SU-DHL-6 (cell line): ENCODE data around the gene SLC39A9.
A peak's percentile ranks its signal among the peaks of the same experiment; 100 is the strongest.
"Not testable (repeated sequence)": the region's sequence is repeated elsewhere in the genome, so short reads cannot be mapped to it uniquely, and the experiment has no call there.

Experiments
- H2AFZ ChIP-seq: fragments of 200-600 bp; sonication (generic); 2 replicates; pipeline ENCODE4 v1.6.1; 2014; ENCODE audit warnings: low read depth, mild to moderate bottlenecking, moderate library complexity, mixed read lengths, antibody characterized with exemption, low read length; ENCODE audit not compliant: severe bottlenecking
- H3F3A ChIP-seq: fragments of 200-600 bp; shearing (Covaris generic); 2 replicates; pipeline ENCODE4 v1.6.0; 2016; ENCODE audit warnings: antibody characterized with exemption, mild to moderate bottlenecking; ENCODE audit not compliant: insufficient read depth
- H3K27ac ChIP-seq: fragments of 200-600 bp; sonication (generic); 2 replicates; pipeline ENCODE4 v1.5.1; 2016; ENCODE audit warnings: low read depth, mild to moderate bottlenecking, low read length, moderate library complexity, mixed read lengths
- H3K27me3 ChIP-seq: fragments of 200-600 bp; sonication (generic), shearing (Covaris generic); 2 replicates; pipeline ENCODE4 v1.6.0; 2014; ENCODE audit warnings: mild to moderate bottlenecking, low read length
- H3K36me3 ChIP-seq: fragments of 200-600 bp; sonication (generic); 2 replicates; pipeline ENCODE4 v1.6.1; 2014; ENCODE audit warnings: mild to moderate bottlenecking, low read length, mixed read lengths
- H3K4me2 ChIP-seq: fragments of 300-600, 200-600 bp; shearing (Covaris generic), sonication (generic); 2 replicates; pipeline ENCODE4 v1.6.0; 2014; ENCODE audit warnings: low read length, low read depth, mild to moderate bottlenecking; ENCODE audit not compliant: poor library complexity, severe bottlenecking
- H3K4me3 ChIP-seq: fragments of 200-600 bp; sonication (generic); 2 replicates; pipeline ENCODE4 v1.5.1; 2014; ENCODE audit warnings: antibody characterized with exemption, low read length, mild to moderate bottlenecking, mixed read lengths; ENCODE audit not compliant: insufficient read depth, poor library complexity, severe bottlenecking
- H3K79me2 ChIP-seq: fragments of 200-600 bp; sonication (generic); 2 replicates; pipeline ENCODE4 v1.6.1; 2014; ENCODE audit warnings: mild to moderate bottlenecking, low read length, moderate library complexity; ENCODE audit not compliant: insufficient read depth
- H3K9ac ChIP-seq: fragments of 200-600 bp; sonication (generic); 2 replicates; pipeline ENCODE4 v1.7.0; 2014; ENCODE audit warnings: mild to moderate bottlenecking, low read length
- H3K9me2 ChIP-seq: fragments of 200-600 bp; sonication (generic); replicated peaks from 2 replicates; pipeline ENCODE4 v1.6.1; 2014; ENCODE audit warnings: low read length; ENCODE audit not compliant: insufficient read depth
- H3K9me3 ChIP-seq: fragments of 200-600 bp; sonication (generic); 2 replicates; pipeline ENCODE4 v1.6.1; 2014; ENCODE audit warnings: low read length, mixed read lengths; ENCODE audit not compliant: insufficient read depth
- H4K20me1 ChIP-seq: fragments of 200-600 bp; sonication (generic); 2 replicates; pipeline ENCODE4 v1.6.1; 2014; ENCODE audit warnings: low read depth, mild to moderate bottlenecking, antibody characterized with exemption, low read length, moderate library complexity, mixed read lengths
- CTCF ChIP-seq: fragments of 200-600 bp; sonication (generic); IDR thresholded peaks from one replicate; pipeline ENCODE4 v1.5.1; 2017; ENCODE audit warnings: antibody characterized with exemption, mild to moderate bottlenecking, low read length, moderate library complexity; ENCODE audit not compliant: insufficient read depth, poor library complexity, severe bottlenecking
- EZH2phosphoT487 ChIP-seq: fragments of 200-600 bp; sonication (generic), shearing (Covaris generic); conservative IDR thresholded peaks from 2 replicates; pipeline ENCODE4 v1.6.1; 2018; ENCODE audit warnings: mild to moderate bottlenecking, antibody characterized with exemption, low read length, moderate library complexity, mixed read lengths

SLC39A9 gene

GRCh38 chr14:69473260-69473659 is 74.8 kb downstream of the SLC39A9 start:
- H3K9me2 ChIP-seq, result no peaks in the 10 kb centered on the region
- TF ChIP-seq EZH2phosphoT487, result no peak
- TF ChIP-seq CTCF, result no peak

GRCh38 chr14:69473946-69474345 is 75.5 kb downstream of the SLC39A9 start:
- Histone ChIP-seq H3K27me3 (no peaks in the 10 kb centered on the region), H3K4me2 (no peak overlapping the region), H3K4me3 (no peak overlapping the region), H3K36me3 (no peaks in the 10 kb centered on the region), H3F3A (no peaks in the 10 kb centered on the region), H3K27ac (no peak overlapping the region), H4K20me1 (no peaks in the 10 kb centered on the region), H3K9me3 (no peaks in the 10 kb centered on the region), H3K9me2 (no peaks in the 10 kb centered on the region), H3K79me2 (no peaks in the 10 kb centered on the region), H3K9ac (no peak overlapping the region), H2AFZ (no peak overlapping the region)
- TF ChIP-seq CTCF (no peak), EZH2phosphoT487 (no peak)

More at GRCh38 chr14:69473260-69473659, 74.8 kb downstream of the SLC39A9 start:
- Histone ChIP-seq H3K9me3 (no peaks in the 10 kb centered on the region), H4K20me1 (no peaks in the 10 kb centered on the region), H3K79me2 (no peaks in the 10 kb centered on the region), H3K27ac (no peak overlapping the region), H3K4me3 (no peak overlapping the region), H3K36me3 (no peaks in the 10 kb centered on the region), H2AFZ (no peak overlapping the region), H3K9ac (no peak overlapping the region), H3K27me3 (no peaks in the 10 kb centered on the region), H3K4me2 (no peak overlapping the region), H3F3A (no peaks in the 10 kb centered on the region)

- no peak overlapping the region for H3K4me2 ChIP-seq
- H4K20me1 ChIP-seq, result no peaks in the 10 kb centered on the region
These were observed 76.8 kb downstream of the SLC39A9 start for GRCh38 chr14:69475194-69475818.

GRCh38 chr14:69476824-69477450 is 78.4 kb downstream of the SLC39A9 start:
- not testable (repeated sequence) for H3K9me3 ChIP-seq, H3K4me3 ChIP-seq, H3K27ac ChIP-seq, H3F3A ChIP-seq, H3K4me2 ChIP-seq, H3K9me2 ChIP-seq, H3K9ac ChIP-seq, H3K27me3 ChIP-seq, H3K79me2 ChIP-seq, H3K36me3 ChIP-seq, H2AFZ ChIP-seq, H4K20me1 ChIP-seq

More at GRCh38 chr14:69475194-69475818, 76.8 kb downstream of the SLC39A9 start:
- TF ChIP-seq CTCF, result peak; percentile 49
- no peak for TF ChIP-seq EZH2phosphoT487
- Histone ChIP-seq H3F3A (no peaks in the 10 kb centered on the region), H3K36me3 (no peaks in the 10 kb centered on the region), H3K9ac (no peak overlapping the region), H3K27me3 (no peaks in the 10 kb centered on the region), H3K27ac (no peak overlapping the region), H2AFZ (no peak overlapping the region), H3K9me3 (no peaks in the 10 kb centered on the region), H3K79me2 (no peaks in the 10 kb centered on the region), H3K9me2 (no peaks in the 10 kb centered on the region), H3K4me3 (no peak overlapping the region)

GRCh38 chr14:69478055-69478454 is 79.6 kb downstream of the SLC39A9 start:
- not testable (repeated sequence) for H3K9me2 ChIP-seq, H2AFZ ChIP-seq, H3K9me3 ChIP-seq, H3K4me3 ChIP-seq, H4K20me1 ChIP-seq, H3K79me2 ChIP-seq, H3K27ac ChIP-seq, H3K9ac ChIP-seq, H3K36me3 ChIP-seq, H3F3A ChIP-seq, H3K4me2 ChIP-seq, H3K27me3 ChIP-seq
